Astrocyte (in vitro differentiated cells and primary cell): Measurements from ENCODE around the gene COMMD7.

Source experiments
- CTCF ChIP-seq: IDR thresholded peaks from 2 replicates; pipeline ENCODE4 v1.5.1; 2011; ENCODE audit warnings: low read depth, mild to moderate bottlenecking, inconsistent platforms, low read length, moderate library complexity; ENCODE audit not compliant: insufficient read depth
- EZH2 ChIP-seq: IDR thresholded peaks from 2 replicates; pipeline ENCODE4 v1.6.1; 2012; ENCODE audit warnings: mild to moderate bottlenecking, low read length, inconsistent platforms; ENCODE audit not compliant: insufficient read depth

DNA sequence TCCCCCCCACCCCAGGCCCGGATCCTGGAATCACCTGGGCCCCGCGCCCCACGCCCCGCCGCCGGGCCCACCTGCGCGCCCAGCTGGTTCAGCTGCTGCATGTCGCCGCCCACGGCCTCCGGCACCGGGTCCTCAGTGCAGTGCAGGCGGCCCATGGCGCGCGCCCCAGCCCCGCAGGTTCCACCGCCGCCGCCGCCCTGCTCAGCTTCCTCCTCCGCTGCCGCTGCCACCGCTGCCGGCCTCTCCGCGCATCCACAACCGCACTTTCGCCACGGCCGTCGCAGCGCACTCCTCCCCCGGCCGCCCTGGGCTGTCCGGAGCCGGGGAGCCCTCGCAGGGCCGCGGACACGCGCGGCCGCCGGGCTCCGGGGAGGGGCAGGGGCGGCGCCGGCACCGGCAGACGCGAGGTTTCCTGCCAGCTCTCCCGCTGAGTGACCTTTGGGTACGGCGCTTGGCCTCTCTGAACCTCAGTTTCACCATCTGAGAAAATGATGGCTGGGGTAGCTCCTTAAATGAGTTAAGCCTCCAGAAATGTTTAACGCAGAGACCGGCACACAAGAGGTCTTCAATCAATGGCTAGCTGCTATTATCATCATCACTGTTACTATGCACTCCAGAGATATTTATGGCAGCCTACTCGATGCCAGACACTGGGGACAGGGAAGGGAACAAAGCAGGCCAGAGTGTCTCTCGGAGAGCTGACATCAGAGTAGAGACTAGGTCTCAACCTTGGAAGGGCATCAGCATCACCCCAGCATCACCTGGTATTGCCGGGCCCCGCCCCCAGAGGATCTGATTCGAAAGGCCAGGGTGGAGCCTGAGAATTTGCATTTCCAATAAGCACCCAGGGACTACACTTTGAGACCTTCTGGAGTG, at the start of gene COMMD7:
- TF ChIP-seq CTCF (no peak), EZH2 (no peak)
